NCI-H345 treated with DMSO at 0.1 percent for 48 hours (cell line): ENCODE measurements around the gene SCARF1.

Experiments
- DNase-seq: peaks from one replicate; lab custom pipeline; 2025; ENCODE audit not compliant: unreplicated experiment; lab: John Stamatoyannopoulos, UW

SCARF1 gene

GRCh38 chr17:1648173-1648962 is 2.8 kb upstream of the SCARF1 start:
- no peak for DNase-seq

GRCh38 chr17:1647802-1648171 is 2.3 kb upstream of the SCARF1 start:
- DNase-seq: no peak

- DNase-seq: no peak
These were observed 805 bp upstream of the SCARF1 start for GRCh38 chr17:1646199-1646875.

GRCh38 chr17:1644493-1645206 is 882 bp downstream of the SCARF1 start:
- DNase-seq: no peak

- no peak for DNase-seq
These were observed 1.5 kb downstream of the SCARF1 start for GRCh38 chr17:1643999-1644492.

GRCh38 chr17:1643293-1643998 is 2.1 kb downstream of the SCARF1 start:
- no peak for DNase-seq

GRCh38 chr17:1641065-1641403 is 4.5 kb downstream of the SCARF1 start:
- DNase-seq: no peak

- no peak for DNase-seq
These were observed 5.0 kb downstream of the SCARF1 start for GRCh38 chr17:1640329-1641064.

GRCh38 chr17:1639549-1640180 is 5.9 kb downstream of the SCARF1 start:
- DNase-seq: no peak

- no peak for DNase-seq
These were observed 6.8 kb downstream of the SCARF1 start for GRCh38 chr17:1638624-1639300.

GRCh38 chr17:1638171-1638590 is 7.4 kb downstream of the SCARF1 start:
- no peak for DNase-seq

GRCh38 chr17:1636732-1637285 is 8.7 kb downstream of the SCARF1 start:
- no peak for DNase-seq

- DNase-seq: no peak
These were observed 9.7 kb downstream of the SCARF1 start for GRCh38 chr17:1635675-1636465.

- DNase-seq: no peak
These were observed 10.5 kb downstream of the SCARF1 start for GRCh38 chr17:1634841-1635650.

- no peak for DNase-seq
These were observed 14.9 kb downstream of the SCARF1 start for GRCh38 chr17:1630662-1631061.

GRCh38 chr17:1629504-1630310 is 15.8 kb downstream of the SCARF1 start:
- DNase-seq: no peak
